Panc1 (cell line): ENCODE results near the gene SEMA4D. TPM values are rescaled to one million over a fixed set of nuclear protein-coding genes. Genes with fewer than 3 reads are reported as not detected.

Experiments used
- ATAC-seq: fragments of 200-7000 bp; cut with Tn5 transposase; 2 replicates; pipeline ENCODE4 v1.9.1; 2020; ENCODE audit warnings: mild to moderate bottlenecking, moderate library complexity
- BruUV-seq: library from RNA; stranded (reverse); fragments of 400-500 nt; replicated peaks from 2 replicates; lab custom pipeline; 2021; lab: Mats Ljungman, UMichigan
- CTCF ChIA-PET: fragments of 300-600 bp; sonication (Branson Sonifier 250); formaldehyde crosslinking; loops from one replicate; lab custom pipeline; 2022; ENCODE audit warnings: antibody characterized with exemption; lab: Charles Lee
- POLR2A ChIA-PET: fragments of 300-600 bp; sonication (Branson Sonifier 250); formaldehyde crosslinking; loops from one replicate; lab custom pipeline; 2022; ENCODE audit warnings: antibody characterized with exemption; lab: Charles Lee
- DNase-seq: peaks from one replicate; pipeline ENCODE4 v3.0.0-alpha.2; 2010; ENCODE audit warnings: low read depth, low spot score
- H3K27ac ChIP-seq: 2 replicates; pipeline ENCODE4 v1.5.1; 2011; ENCODE audit warnings: mild to moderate bottlenecking, low read length, inconsistent platforms
- H3K27me3 ChIP-seq: fragments of 200-500 bp; sonication (Bioruptor generic); 2 replicates; pipeline ENCODE4 v1.6.0; 2014; ENCODE audit warnings: low read length, inconsistent platforms; ENCODE audit not compliant: control insufficient read depth, insufficient read depth
- H3K36me3 ChIP-seq: fragments of 200-500 bp; sonication (Bioruptor generic); 2 replicates; pipeline ENCODE4 v1.5.1; 2014; ENCODE audit warnings: inconsistent platforms, mild to moderate bottlenecking, low read length, moderate library complexity; ENCODE audit not compliant: control insufficient read depth, insufficient read depth
- H3K4me1 ChIP-seq: 2 replicates; pipeline ENCODE4 v1.5.1; 2011; ENCODE audit warnings: inconsistent platforms, mild to moderate bottlenecking, low read length, moderate library complexity; ENCODE audit not compliant: control insufficient read depth, insufficient read depth
- H3K4me3 ChIP-seq, 2 experiments: 2 replicates each; pipeline ENCODE4 v1.5.1; 2011 to 2012; ENCODE audit warnings: low read depth in 2 of 2, low read length in 2 of 2, mild to moderate bottlenecking in 2 of 2, inconsistent platforms in 1 of 2, moderate library complexity in 1 of 2
- H3K9me3 ChIP-seq: fragments of 200-500 bp; sonication (Bioruptor generic); 2 replicates; pipeline ENCODE4 v1.5.1; 2014; ENCODE audit warnings: low read depth, mild to moderate bottlenecking, inconsistent platforms, low read length, moderate library complexity; ENCODE audit not compliant: control insufficient read depth, insufficient read depth
- POLR2AphosphoS5 ChIP-seq: IDR thresholded peaks from 2 replicates; pipeline ENCODE4 v1.6.1; 2012; ENCODE audit warnings: mild to moderate bottlenecking, low read depth, low read length, moderate library complexity
- SIN3A ChIP-seq: IDR thresholded peaks from 2 replicates; pipeline ENCODE4 v1.6.1; 2012; ENCODE audit warnings: low read depth, mild to moderate bottlenecking, low read length, moderate library complexity, borderline replicate concordance; ENCODE audit not compliant: insufficient read depth
- TCF7L2 ChIP-seq: IDR thresholded peaks from 2 replicates; pipeline ENCODE4 v1.6.1; 2011; ENCODE audit warnings: mild to moderate bottlenecking, low read depth, low read length, inconsistent platforms
- in situ Hi-C: cut with HindIII; loops from 2 replicates; pipeline ENCODE4 v1.10.0; 2016; ENCODE audit warnings: low sequenced_read_pairs, low pct_unique_long_range_greater_than_20kb
- intact Hi-C: fragments of 100-400 bp; cut with micrococcal nuclease; formaldehyde crosslinking; loops from one replicate; pipeline ENCODE4 v1.10.0; 2022; ENCODE audit not compliant: unreplicated experiment
- total RNA-seq: library from RNA; stranded (reverse); gene quantifications from one replicate; pipeline ENCODE4 v1.2.1, GENCODE V29; 2021; ENCODE audit not compliant: unreplicated experiment
- TF ChIP-seq, protein P1 (sequence below): fragments of 450-650 bp; IDR thresholded peaks from 2 replicates; pipeline ENCODE4 v1.5.1; 2017; ENCODE audit warnings: mild to moderate bottlenecking
- TF ChIP-seq, protein P2 (sequence below), 2 experiments: IDR thresholded peaks; 2 replicates each; pipeline ENCODE4 v1.6.1; 2011 to 2012; ENCODE audit warnings: low read depth in 2 of 2, control low read depth in 1 of 2, low read length in 1 of 2, mild to moderate bottlenecking in 1 of 2, moderate library complexity in 1 of 2; ENCODE audit not compliant: insufficient read depth in 1 of 2

The SEMA4D gene
- total RNA-seq, 1 experiment from 2014 or later = 6.5 TPM

DNA sequence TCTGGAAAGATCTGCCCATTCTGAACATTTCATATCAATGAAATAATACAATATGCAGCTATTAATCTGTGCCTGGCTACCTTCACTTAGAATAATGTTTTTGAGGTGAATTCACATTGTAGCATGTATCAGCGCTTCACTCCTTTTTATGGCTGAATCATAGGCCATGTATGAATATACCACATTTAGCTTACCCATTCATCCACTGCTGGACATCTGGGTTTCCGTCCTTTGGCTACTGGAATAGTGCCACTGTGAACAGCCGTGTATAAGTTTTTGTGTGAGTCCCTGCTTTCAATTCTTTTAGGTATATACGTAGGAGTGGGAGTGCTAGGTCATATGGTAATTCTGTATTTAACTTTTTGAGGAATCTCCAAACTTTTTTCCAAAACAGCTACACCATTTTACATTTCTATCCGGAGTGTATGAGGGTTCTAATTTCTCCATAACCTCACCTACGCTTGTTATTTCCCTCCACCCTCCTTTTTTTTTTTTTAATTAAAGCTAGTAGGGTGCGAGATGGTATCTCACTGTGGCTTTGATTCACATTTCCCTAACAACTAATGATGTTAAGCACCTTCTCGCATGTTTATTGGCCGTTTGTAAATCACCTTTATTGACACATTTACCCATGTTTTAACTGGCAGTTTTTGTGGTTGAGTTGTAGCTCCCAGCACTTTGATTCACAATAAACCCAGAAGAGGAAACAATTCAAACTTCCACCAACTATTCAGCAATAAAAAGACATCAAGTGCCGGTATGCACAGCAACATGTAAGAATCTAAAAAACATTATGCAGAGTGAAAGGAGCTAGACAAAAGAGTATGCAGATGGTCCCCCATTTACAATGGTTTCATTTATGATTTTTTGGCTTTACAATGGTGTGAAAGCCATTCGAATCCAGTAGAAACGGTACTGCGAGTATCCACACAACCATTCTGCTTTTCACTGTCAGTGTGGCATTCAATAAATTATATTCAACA, 8.1 kb downstream of the SEMA4D start:
- in situ Hi-C loops = no loop called here
- Histone ChIP-seq H3K27ac (no peak overlapping the region), H3K27me3 (no peaks in the 10 kb centered on the region), H3K4me3 (no peak overlapping the region), H3K36me3 (no peaks in the 10 kb centered on the region), H3K4me1 (no peaks in the 10 kb centered on the region), H3K9me3 (no peaks in the 10 kb centered on the region)
- intact Hi-C loops = no loop called here
- no TSS peak for BruUV-seq
- TF ChIP-seq, protein P1, sequence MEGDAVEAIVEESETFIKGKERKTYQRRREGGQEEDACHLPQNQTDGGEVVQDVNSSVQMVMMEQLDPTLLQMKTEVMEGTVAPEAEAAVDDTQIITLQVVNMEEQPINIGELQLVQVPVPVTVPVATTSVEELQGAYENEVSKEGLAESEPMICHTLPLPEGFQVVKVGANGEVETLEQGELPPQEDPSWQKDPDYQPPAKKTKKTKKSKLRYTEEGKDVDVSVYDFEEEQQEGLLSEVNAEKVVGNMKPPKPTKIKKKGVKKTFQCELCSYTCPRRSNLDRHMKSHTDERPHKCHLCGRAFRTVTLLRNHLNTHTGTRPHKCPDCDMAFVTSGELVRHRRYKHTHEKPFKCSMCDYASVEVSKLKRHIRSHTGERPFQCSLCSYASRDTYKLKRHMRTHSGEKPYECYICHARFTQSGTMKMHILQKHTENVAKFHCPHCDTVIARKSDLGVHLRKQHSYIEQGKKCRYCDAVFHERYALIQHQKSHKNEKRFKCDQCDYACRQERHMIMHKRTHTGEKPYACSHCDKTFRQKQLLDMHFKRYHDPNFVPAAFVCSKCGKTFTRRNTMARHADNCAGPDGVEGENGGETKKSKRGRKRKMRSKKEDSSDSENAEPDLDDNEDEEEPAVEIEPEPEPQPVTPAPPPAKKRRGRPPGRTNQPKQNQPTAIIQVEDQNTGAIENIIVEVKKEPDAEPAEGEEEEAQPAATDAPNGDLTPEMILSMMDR = no peak
- no peak for TF ChIP-seq POLR2AphosphoS5
- no peak for TF ChIP-seq SIN3A
- TF ChIP-seq, protein P2, sequence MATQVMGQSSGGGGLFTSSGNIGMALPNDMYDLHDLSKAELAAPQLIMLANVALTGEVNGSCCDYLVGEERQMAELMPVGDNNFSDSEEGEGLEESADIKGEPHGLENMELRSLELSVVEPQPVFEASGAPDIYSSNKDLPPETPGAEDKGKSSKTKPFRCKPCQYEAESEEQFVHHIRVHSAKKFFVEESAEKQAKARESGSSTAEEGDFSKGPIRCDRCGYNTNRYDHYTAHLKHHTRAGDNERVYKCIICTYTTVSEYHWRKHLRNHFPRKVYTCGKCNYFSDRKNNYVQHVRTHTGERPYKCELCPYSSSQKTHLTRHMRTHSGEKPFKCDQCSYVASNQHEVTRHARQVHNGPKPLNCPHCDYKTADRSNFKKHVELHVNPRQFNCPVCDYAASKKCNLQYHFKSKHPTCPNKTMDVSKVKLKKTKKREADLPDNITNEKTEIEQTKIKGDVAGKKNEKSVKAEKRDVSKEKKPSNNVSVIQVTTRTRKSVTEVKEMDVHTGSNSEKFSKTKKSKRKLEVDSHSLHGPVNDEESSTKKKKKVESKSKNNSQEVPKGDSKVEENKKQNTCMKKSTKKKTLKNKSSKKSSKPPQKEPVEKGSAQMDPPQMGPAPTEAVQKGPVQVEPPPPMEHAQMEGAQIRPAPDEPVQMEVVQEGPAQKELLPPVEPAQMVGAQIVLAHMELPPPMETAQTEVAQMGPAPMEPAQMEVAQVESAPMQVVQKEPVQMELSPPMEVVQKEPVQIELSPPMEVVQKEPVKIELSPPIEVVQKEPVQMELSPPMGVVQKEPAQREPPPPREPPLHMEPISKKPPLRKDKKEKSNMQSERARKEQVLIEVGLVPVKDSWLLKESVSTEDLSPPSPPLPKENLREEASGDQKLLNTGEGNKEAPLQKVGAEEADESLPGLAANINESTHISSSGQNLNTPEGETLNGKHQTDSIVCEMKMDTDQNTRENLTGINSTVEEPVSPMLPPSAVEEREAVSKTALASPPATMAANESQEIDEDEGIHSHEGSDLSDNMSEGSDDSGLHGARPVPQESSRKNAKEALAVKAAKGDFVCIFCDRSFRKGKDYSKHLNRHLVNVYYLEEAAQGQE (IDR thresholded peaks at IDR 0.05; ENCODE audit: insufficient read depth in 1 of 2, low read depth in 2 of 2, low read length in 1 of 2) = no peak
- no peak for TF ChIP-seq TCF7L2
- ChIA-PET POLR2A (no interaction called here), CTCF (no interaction called here)
- no peak for DNase-seq
- ATAC-seq = no peak

DNA sequence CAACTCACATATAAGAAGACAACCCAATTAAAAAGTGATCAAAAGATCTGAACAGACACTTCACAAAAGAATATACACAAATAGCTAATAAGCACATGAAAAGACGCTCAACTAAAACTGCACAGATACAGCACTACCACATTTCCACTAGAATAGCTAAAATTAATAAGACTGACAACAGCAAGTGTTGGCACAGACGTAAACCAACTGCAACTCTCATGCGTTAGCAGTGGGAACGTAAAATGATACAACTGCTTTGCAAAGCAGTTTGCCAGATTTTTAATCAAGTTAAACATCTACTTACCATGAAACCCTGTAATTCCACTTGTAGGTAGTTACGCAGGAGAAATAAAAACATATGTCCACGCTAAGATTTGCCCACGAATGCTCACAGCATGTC, 9.0 kb downstream of the SEMA4D start:
- ATAC-seq = no peak

More for the DNA sequence above, 9.0 kb downstream of the SEMA4D start:
- Histone ChIP-seq H3K4me1 (no peaks in the 10 kb centered on the region), H3K36me3 (no peaks in the 10 kb centered on the region), H3K27me3 (no peaks in the 10 kb centered on the region), H3K9me3 (no peaks in the 10 kb centered on the region), H3K27ac (no peak overlapping the region), H3K4me3 (no peak overlapping the region)
- POLR2A ChIA-PET = no interaction called here
- CTCF ChIA-PET = no interaction called here
- in situ Hi-C loops (no loop called here), intact Hi-C loops (no loop called here)
- no peak for TF ChIP-seq SIN3A
- TF ChIP-seq TCF7L2 = no peak
- no peak for TF ChIP-seq POLR2AphosphoS5
- TF ChIP-seq, protein P2 (IDR thresholded peaks at IDR 0.05; ENCODE audit: insufficient read depth in 1 of 2, low read depth in 2 of 2, low read length in 1 of 2) = no peak
- TF ChIP-seq, protein P1 = no peak
- no TSS peak for BruUV-seq
- no peak for DNase-seq
